MM.1S (cell line): ENCODE measurements around the gene COG5.

Experiments
- EZH2 ChIP-seq: fragments of 300-600 bp; sonication (generic); optimal IDR thresholded peaks from 2 replicates; pipeline ENCODE3; 2017; ENCODE audit warnings: low read depth, mild to moderate bottlenecking, antibody characterized with exemption, low read length, mixed read lengths
- EZH2phosphoT487 ChIP-seq: fragments of 300-600 bp; sonication (generic); IDR thresholded peaks from 2 replicates; pipeline ENCODE4 v1.6.1; 2018; ENCODE audit warnings: antibody characterized with exemption, low read length

DNA sequence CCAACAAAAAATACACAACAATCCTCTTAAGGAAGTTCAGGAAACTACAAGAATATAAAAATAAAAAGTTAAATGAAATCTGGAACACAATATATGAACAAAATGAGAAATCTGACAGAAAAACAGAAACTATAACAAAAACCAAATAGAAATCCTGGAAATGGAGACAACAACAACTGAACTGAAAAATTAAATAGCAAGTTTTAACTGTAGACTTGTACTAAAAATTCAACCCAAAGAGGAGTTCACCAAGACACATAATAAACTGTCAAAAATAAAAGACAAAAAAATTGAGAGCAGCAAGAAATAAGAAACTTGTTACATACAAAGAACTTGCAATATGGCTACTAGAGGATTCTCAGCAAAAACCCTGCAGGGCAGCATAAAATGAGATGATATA, 349.8 kb downstream of the COG5 start:
- no peak for TF ChIP-seq EZH2phosphoT487
- TF ChIP-seq EZH2: no peak
